ENCODE data around the gene IGFBP2. TPM values are rescaled to one million over a fixed set of nuclear protein-coding genes. Genes with fewer than 3 reads are reported as not detected.

Gene IGFBP2
- total and polyA plus RNA-seq, 2 of the 4 experiments (the other 2 are of a cell fraction): 33.5 to 236 TPM

- no peak overlapping the region for H3K9ac ChIP-seq (ENCODE audit: low read depth, low read length)
- DNase-seq (no peak), ATAC-seq (ENCODE audit: low read depth) (no peak)
- intact Hi-C loops (cut with micrococcal nuclease): no loop called here
- in situ Hi-C loops (cut with MboI; ENCODE audit: low sequenced_read_pairs): no loop called here
- H3K4me3 ChIP-seq (ENCODE audit: insufficient read depth, low read depth, low read length): no peak overlapping the region
- H2BK20ac ChIP-seq (ENCODE audit: low read depth, low read length): no peak overlapping the region
- H3K4me1 ChIP-seq (ENCODE audit: control insufficient read depth, insufficient read depth, low read length): peaks cover 7% of the 10 kb centered on the region; the same call in 1 of the 2 replicates
- no peak overlapping the region for H2BK120ac ChIP-seq (ENCODE audit: low read depth, low read length)
- H3K14ac ChIP-seq (replicated peaks; ENCODE audit: low read depth, low read length): no peak overlapping the region
- H2AK9ac ChIP-seq (replicated peaks; ENCODE audit: low read depth, low read length, poor library complexity): no peak overlapping the region
- no peak overlapping the region for H2AFZ ChIP-seq (replicated peaks; ENCODE audit: low read length, poor library complexity)
- dilution Hi-C loops (cut with HindIII; ENCODE audit: low sequenced_read_pairs, unreplicated experiment): no loop called here
- no peak overlapping the region for H3K4ac ChIP-seq (ENCODE audit: low read depth, low read length)
- peaks cover 4% of the 10 kb centered on the region; the same call in 1 of the 2 replicates for H3K9me1 ChIP-seq (ENCODE audit: insufficient read depth, low read length)
- H3K27me3 ChIP-seq (ENCODE audit: control insufficient read depth, insufficient read depth, low read length): peaks cover 14% of the 10 kb centered on the region
- no peaks in the 10 kb centered on the region for H3K79me1 ChIP-seq (ENCODE audit: low read depth in 1 of 2, low read length in 2 of 2)
- H3K36me3 ChIP-seq (ENCODE audit: control insufficient read depth, insufficient read depth, low read length): no peaks in the 10 kb centered on the region
- no peak for TF ChIP-seq USF2 (IDR thresholded peaks at IDR 0.05; ENCODE audit: low read depth, low read length)
- TF ChIP-seq CTCF (conservative IDR thresholded peaks at IDR 0.05; ENCODE audit: low read depth, low read length): no peak
- TF ChIP-seq MAFK (IDR thresholded peaks at IDR 0.05; ENCODE audit: low read depth, low read length): no peak
- no peak for TF ChIP-seq FOS (IDR thresholded peaks at IDR 0.05; ENCODE audit: low read depth, low read length)
- no peak for TF ChIP-seq CEBPB (IDR thresholded peaks at IDR 0.05; ENCODE audit: low read depth, low read length)
- TF ChIP-seq MXI1 (IDR thresholded peaks at IDR 0.05; ENCODE audit: borderline replicate concordance, low read depth, low read length): no peak
- no peak for TF ChIP-seq ELK1 (IDR thresholded peaks at IDR 0.05; ENCODE audit: borderline replicate concordance, low read depth, low read length)
- no peak for TF ChIP-seq BHLHE40 (IDR thresholded peaks at IDR 0.05; ENCODE audit: low read depth, low read length)
- no peak for TF ChIP-seq RCOR1 (IDR thresholded peaks at IDR 0.05; ENCODE audit: insufficient replicate concordance, low read length)
- TF ChIP-seq CHD1 (IDR thresholded peaks at IDR 0.05; ENCODE audit: low read depth, low read length): no peak
- TF ChIP-seq MAZ (IDR thresholded peaks at IDR 0.05; ENCODE audit: borderline replicate concordance, low read depth, low read length): no peak
- TF ChIP-seq RAD21 (IDR thresholded peaks at IDR 0.05; ENCODE audit: low read length): no peak
- TF ChIP-seq RFX5 (IDR thresholded peaks at IDR 0.05; ENCODE audit: low read depth, low read length): no peak
- no peak for TF ChIP-seq POLR2A (IDR thresholded peaks at IDR 0.05; ENCODE audit: low read depth, low read length)
- TF ChIP-seq NFE2L2 (IDR thresholded peaks at IDR 0.05; ENCODE audit: low read depth, low read length): no peak
- no peak for TF ChIP-seq SMC3 (IDR thresholded peaks at IDR 0.05; ENCODE audit: low read depth, low read length)
- no peaks in the 10 kb centered on the region for H3K9me3 ChIP-seq (ENCODE audit: control insufficient read depth, insufficient read depth, low read length)
- no peak overlapping the region for H2BK15ac ChIP-seq (ENCODE audit: low read depth, low read length)
- no peak overlapping the region for H4K5ac ChIP-seq (ENCODE audit: low read depth, low read length)
- POLR2A ChIA-PET (ENCODE audit: unreplicated experiment): interaction anchor here (0.5 kb wide), 1 partner anchor 85 kb away, joined by 13 read pairs; no protein-coding TSS in a partner anchor
- CTCF ChIA-PET: interaction anchor here (0.6 kb wide), 1 partner anchor 1063 kb away, joined by 4 read pairs; no protein-coding TSS in a partner anchor
- H3K18ac ChIP-seq (ENCODE audit: low read depth, low read length): no peak overlapping the region
- no peak overlapping the region for H3K23ac ChIP-seq (ENCODE audit: low read depth, low read length)
- H4K20me1 ChIP-seq (ENCODE audit: insufficient read depth, low read length): no peaks in the 10 kb centered on the region
- H2BK5ac ChIP-seq (ENCODE audit: low read depth, low read length, poor library complexity, severe bottlenecking): no peak overlapping the region
- H3K4me2 ChIP-seq (ENCODE audit: low read depth, low read length): no peak overlapping the region
- H3K27ac ChIP-seq (ENCODE audit: insufficient read depth, low read length): no peak overlapping the region
- H3K56ac ChIP-seq (ENCODE audit: extremely low read depth, insufficient read depth, low read length): no peak overlapping the region
- no peak overlapping the region for H4K8ac ChIP-seq (ENCODE audit: low read depth in 2 of 2, low read length in 2 of 2)
- BruUV-seq (replicated peaks): no TSS peak
- 96% methylated on average over 7 of the region's 13 CpGs; no CpG with 5 or more reads in 1 of the 2 experiments for WGBS, 2 experiments (ENCODE audit: extremely low coverage in 2 of 2, insufficient read length in 1 of 2)
- no peak overlapping the region for H2AK5ac ChIP-seq (ENCODE audit: low read depth, low read length)
- no peak overlapping the region for H4K91ac ChIP-seq (ENCODE audit: insufficient read depth, low read depth, low read length)
These were observed 15.9 kb upstream of the IGFBP2 start for GRCh38 chr2:216617159-216617815.
